ENCODE results near the gene MICU2.

GRCh38 chr13:21569686-21570085 lies 34.3 kb downstream of the MICU2 start:
- TF ChIP-seq CTCF (conservative IDR thresholded peaks at IDR 0.05; ENCODE audit: low read depth, low read length) (no peak), MAFK (IDR thresholded peaks at IDR 0.05; ENCODE audit: low read depth, low read length) (no peak), ELK1 (IDR thresholded peaks at IDR 0.05; ENCODE audit: borderline replicate concordance, low read depth, low read length) (no peak), POLR2A (IDR thresholded peaks at IDR 0.05; ENCODE audit: low read depth, low read length) (no peak), NFE2L2 (IDR thresholded peaks at IDR 0.05; ENCODE audit: low read depth, low read length) (no peak), RAD21 (IDR thresholded peaks at IDR 0.05; ENCODE audit: low read length) (no peak), MXI1 (IDR thresholded peaks at IDR 0.05; ENCODE audit: borderline replicate concordance, low read depth, low read length) (no peak), USF2 (IDR thresholded peaks at IDR 0.05; ENCODE audit: low read depth, low read length) (no peak), BHLHE40 (IDR thresholded peaks at IDR 0.05; ENCODE audit: low read depth, low read length) (no peak), SMC3 (IDR thresholded peaks at IDR 0.05; ENCODE audit: low read depth, low read length) (no peak), CHD1 (IDR thresholded peaks at IDR 0.05; ENCODE audit: low read depth, low read length) (no peak), RCOR1 (IDR thresholded peaks at IDR 0.05; ENCODE audit: insufficient replicate concordance, low read length) (no peak), CEBPB (IDR thresholded peaks at IDR 0.05; ENCODE audit: low read depth, low read length) (no peak), RFX5 (IDR thresholded peaks at IDR 0.05; ENCODE audit: low read depth, low read length) (no peak)

Measured in IMR-90 (cell line).